HG02571 (cell line): ENCODE measurements around the gene LIMK2.
"Not testable (repeated sequence)": the region's sequence is repeated elsewhere in the genome, so short reads cannot be mapped to it uniquely, and the experiment has no call there.

ENCODE experiments used
- ATAC-seq: cut with Tn5 transposase; IDR thresholded peaks from one replicate; pipeline ENCODE4 v1.9.1; 2021; ENCODE audit warnings: mild to moderate bottlenecking, moderate library complexity; ENCODE audit not compliant: unreplicated experiment

LIMK2 gene

GRCh38 chr22:31288496-31289240 lies 76.6 kb downstream of the LIMK2 start:
- no peak for ATAC-seq

GRCh38 chr22:31289344-31289743 lies 77.2 kb downstream of the LIMK2 start:
- ATAC-seq = no peak

DNA sequence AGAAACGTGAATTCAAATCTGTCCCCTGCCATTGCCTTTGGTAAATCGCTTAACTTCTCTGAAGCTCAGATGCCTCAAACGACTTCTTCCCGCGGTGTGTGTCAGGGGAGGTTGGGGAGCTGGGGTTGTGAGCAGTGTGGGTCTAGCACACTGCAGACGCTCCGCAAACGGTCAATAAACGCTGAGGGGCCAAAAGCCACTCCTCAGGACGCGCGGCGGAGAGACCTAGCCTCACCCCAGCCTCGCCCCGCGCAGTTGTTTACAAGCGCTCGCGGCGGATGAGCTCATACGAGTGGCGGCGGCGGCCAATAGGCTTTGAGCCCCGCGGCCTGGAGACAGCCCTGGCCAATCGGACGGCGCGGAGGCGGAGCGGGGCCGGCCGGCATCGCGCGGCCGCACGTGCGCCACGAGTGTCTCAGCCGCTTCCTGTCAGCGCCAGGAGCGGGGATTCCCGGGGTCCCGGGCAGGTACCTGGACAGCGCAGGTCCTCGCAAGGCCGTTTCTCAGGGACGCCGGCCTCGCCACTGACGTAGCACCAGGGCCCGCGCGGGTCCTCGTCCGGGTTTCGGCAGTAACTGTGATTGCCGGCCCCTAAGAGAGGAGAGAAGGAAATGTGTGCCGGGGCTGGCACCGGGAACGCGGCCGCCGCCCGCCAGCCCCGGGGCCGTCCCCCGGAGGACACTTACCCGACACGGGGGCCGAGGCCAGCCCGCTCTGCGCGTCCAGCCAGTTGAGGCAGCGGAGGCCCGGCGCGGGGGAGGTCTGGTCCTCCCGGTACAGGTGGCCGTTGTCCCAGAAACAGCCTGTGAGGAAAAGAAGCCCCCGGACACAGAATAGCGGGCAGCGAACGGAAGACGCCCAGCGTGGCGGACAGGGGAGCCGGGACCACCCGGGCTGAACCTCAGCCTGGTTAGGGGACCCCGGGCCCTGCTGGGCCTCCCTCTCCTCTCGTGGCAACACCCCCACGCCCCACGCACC lies 78.7 kb downstream of the LIMK2 start:
- peak; percentile 86 for ATAC-seq

- ATAC-seq = no peak
Observed at GRCh38 chr22:31291481-31292235, 79.6 kb downstream of the LIMK2 start.

GRCh38 chr22:31292236-31292989 lies 80.3 kb downstream of the LIMK2 start, which contains the start of gene PIK3IP1:
Gene PIK3IP1 (minus strand): TSS chr22:31292488. CDS start chr22:31292344, 144 bp downstream.
- no peak for ATAC-seq

- ATAC-seq = no peak
Observed at GRCh38 chr22:31295360-31295759, 83.3 kb downstream of the LIMK2 start.

DNA sequence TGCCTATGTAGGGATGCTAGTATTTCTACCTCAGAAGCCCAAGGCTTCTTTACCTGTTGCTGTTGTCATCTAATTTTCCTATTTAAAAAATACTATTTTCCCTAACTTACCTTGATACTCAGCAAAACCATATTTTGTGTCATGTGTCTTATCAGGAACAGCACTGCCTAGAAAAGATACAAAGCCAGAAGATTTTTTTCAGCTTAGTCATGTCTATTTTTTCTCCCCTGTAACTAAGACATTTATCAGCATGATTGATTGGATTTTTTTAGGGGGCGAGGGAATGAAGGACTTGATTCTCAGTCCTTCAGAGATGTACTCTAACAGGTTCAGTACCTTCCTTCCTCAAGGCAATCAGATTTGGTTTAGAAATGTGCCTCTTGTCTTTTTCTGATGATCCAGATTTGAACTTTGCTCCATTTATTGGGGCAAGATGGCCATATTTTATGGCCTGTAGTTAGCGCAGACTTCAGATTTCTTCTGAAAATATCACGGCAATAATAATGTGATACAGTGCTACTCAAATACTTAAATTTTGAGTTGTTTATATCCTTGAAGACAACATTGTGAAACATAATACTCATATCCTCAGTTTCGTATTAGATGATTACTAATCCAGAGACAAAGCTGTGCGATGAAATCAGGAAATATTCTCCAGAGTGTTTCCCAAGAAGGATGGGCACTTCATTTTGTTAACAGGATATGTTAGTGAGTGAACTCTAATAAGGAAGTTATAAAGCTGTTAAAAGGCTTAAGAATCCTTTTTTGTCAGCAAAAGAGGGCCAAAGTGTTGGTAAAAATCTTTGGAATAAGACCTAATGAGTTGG lies 83.9 kb downstream of the LIMK2 start:
- no peak for ATAC-seq

DNA sequence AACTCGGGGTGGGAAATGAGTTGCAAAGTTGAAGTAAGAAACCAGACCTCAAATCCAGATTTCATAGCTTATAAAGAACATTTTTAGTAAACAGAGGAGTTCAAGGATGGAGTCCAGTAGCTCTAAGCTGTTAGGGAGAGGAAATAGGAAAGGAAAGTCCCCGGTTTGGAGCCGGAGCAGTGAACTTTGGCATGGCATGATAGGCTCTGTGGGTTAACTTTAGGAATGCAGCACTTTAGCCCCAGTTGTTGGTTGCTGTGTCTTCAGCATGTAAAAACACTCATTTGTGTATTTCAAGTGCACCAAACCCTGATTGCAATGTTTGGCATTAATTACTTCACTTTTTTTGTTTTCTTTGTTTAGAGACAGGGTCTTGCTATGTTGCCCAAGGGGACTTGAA lies 88.8 kb downstream of the LIMK2 start:
- no peak for ATAC-seq

GRCh38 chr22:31302006-31302405 lies 89.9 kb downstream of the LIMK2 start:
- ATAC-seq = no peak

DNA sequence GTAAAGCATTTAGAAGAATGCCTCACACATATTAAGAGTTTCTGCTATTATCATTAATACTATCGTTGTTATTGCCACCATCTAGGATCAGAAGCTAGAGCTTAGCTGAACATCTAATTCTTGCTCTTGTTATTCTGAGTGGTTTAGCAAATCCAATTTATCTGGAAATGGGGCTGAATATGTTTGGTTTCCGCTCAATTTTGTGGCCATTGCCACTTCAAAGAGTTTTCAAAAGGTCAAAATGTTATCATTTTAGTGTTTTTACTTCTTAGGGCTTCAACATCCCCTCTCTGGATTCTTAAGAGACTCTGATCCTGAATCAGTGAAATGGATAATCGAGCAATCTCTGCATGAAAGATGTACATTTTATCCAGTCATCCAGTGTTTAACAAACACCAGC lies 90.4 kb downstream of the LIMK2 start:
- ATAC-seq = no peak

DNA sequence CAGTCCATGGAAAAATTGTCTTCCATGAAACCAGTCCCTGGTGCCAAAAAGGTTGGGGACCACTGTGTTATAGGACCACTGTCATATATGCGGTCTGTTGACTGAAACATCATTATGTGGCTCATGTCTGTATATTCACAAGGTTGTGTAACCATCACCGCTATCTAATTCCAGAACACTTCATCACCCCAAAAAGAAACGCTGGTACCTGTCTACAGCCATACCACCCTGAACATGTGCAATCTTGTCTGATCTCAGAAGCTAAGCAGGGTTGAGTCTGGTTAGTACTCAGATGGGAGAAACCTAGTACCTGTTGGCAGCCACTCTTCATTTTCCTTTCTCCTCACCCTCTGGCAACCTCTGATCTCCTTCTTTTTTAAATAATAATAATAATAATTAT lies 93.1 kb downstream of the LIMK2 start:
- ATAC-seq = no peak

- no peak for ATAC-seq
Observed at GRCh38 chr22:31308181-31308580, 96.1 kb downstream of the LIMK2 start.

DNA sequence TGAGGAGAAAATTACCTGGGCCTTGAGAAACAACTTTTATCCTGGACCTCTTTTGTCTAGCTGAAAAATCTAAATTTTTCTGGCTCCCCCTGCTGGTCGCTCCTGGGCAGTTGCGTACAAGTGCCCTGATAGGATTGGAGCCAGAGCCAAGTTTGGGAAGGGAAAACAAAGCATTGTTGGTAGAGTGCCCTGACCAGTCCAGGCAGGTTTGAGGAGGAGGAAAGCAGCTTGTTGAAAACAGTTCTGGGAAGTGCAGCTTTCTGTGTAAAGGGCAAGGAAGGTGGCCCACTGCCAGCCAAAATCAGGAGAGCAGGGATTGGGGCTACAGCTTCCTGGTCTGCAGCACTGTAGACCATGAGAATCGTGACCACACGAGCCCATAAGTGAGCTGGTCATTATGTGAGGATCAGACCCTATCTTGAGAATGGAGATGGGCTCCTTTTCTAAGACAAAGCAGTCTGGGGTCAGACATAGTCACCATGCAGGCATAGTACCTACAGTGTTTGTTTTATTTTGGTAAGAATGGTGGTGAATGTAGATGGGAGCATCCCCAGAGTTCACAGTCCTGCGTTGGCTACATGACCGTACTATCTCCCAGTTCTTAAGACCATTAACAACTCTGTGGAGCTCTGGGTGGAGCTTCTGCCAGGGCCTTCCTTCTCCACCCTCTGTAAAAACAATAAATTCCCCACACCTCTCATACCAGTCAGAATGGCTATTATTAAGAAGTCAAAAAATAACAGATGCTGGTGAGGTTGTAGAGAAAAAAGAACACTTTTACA lies 101.5 kb downstream of the LIMK2 start:
- ATAC-seq = no peak

DNA sequence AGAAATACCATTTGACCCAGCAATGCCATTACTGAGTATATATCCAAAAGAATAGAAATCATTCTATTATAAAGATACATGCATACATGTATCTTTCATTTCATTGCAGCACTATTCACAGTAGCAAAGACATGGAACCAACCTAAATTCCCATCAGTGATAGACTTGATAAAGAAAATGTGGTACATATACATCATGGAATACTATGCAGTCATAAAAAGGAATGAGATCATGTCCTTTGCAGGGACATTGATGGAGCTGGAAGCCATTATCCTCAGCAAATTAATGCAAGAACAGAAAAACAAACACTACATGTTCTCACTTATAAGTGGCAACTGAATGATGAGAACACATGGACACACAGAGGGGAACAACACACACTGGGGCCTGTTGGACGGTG lies 102.1 kb downstream of the LIMK2 start:
- ATAC-seq = not testable (repeated sequence)

GRCh38 chr22:31321421-31321820 lies 109.3 kb downstream of the LIMK2 start:
- ATAC-seq = no peak

DNA sequence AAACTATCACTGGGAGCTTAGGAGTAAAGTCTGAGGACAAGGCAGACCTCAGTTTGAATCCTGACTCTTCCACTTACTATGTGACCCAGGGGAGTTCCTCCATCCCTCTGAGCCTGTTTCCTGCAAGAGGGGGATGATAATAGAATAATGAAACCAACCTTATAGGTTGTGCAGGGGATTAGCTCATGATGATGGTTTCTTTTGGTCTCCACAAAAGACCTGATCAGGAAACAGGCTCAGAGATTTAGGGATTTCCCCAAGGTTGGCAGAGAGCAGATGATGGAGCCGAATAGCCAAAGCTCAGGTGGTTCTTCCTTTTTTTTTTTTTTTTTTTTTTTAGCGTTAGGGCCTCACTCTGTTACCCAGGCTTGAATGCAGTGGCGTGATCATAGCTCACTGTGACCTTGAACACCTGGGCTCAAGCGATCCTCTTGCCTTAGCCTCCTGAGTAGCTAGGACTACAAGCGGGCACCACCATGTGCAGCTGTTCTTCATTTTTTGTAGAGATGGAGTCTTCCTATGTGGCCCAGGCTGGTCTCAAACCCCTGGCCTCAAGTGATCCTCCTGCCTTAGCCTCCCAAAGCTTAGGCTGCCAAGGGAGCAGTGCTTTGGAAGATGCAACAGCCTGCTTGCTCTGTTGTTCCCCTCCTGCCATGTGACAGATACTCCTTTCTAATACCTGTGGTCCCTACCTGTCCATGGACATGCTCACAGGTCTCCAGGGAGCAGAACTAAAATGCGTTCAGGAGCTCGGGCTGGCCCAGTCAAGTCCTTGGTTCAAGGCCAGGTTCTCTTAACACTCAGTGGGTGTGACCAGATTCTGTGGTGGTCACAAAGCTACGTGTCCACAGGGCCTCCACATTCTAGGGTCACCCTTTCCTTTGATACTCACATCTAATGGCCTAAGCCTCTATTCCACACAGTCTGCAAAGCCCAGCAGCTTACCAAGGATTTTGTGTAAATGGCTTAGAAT lies 111.8 kb downstream of the LIMK2 start:
- no peak for ATAC-seq

GRCh38 chr22:31326877-31327276 lies 114.8 kb downstream of the LIMK2 start:
- ATAC-seq = no peak
